Right atrium auricular region (tissue), 2 donors: ENCODE data around the gene SLC48A1. TPM values are rescaled to one million over a fixed set of nuclear protein-coding genes. Genes with fewer than 3 reads are reported as not detected.
A peak's percentile ranks its signal among the peaks of the same experiment; 100 is the strongest.

Source experiments
- DNase-seq: peaks from one replicate; pipeline ENCODE4 v3.0.0-alpha.2; 2019; ENCODE audit warnings: low spot score
- H3K27ac ChIP-seq, 2 donors: fragments of 200-600 bp; sonication (generic); 1 replicate in 1 of 2; 2 replicates in 1 of 2; pipeline ENCODE4 v1.5.1; 2016 to 2019
- H3K27me3 ChIP-seq, 2 donors: fragments of 200-600 bp; sonication (generic); one replicate each; pipeline versions ENCODE4 v1.5.1 to v1.6.0; 2017 to 2019
- H3K36me3 ChIP-seq: fragments of 200-600 bp; sonication (generic); one replicate; pipeline ENCODE4 v1.5.1; 2016
- H3K4me1 ChIP-seq, 2 donors: fragments of 200-600 bp; sonication (generic); one replicate each; pipeline versions ENCODE4 v1.5.1 to v1.6.0; 2017 to 2019
- H3K4me3 ChIP-seq, 2 donors: fragments of 200-600 bp; sonication (generic); 1 replicate in 1 of 2; 2 replicates in 1 of 2; pipeline ENCODE4 v1.5.1; 2017 to 2019; ENCODE audit warnings: mild to moderate bottlenecking in 1 of 2, moderate library complexity in 1 of 2
- H3K9me3 ChIP-seq, 2 donors: fragments of 200-600 bp; sonication (generic); one replicate each; pipeline ENCODE4 v1.5.1; 2019
- total RNA-seq, 2 donors: library from RNA; depleted of rRNA; stranded (reverse); fragments of >200 nt; gene quantifications; one replicate each; pipeline ENCODE4 v1.1.0, GENCODE V29; 2016
- TF ChIP-seq, protein P1 (sequence below), 2 donors: fragments of 200-600 bp; sonication (generic); IDR thresholded peaks; one replicate each; pipeline ENCODE4 v1.5.1; 2019; ENCODE audit warnings: antibody characterized with exemption in 2 of 2

The SLC48A1 gene
- total RNA-seq, 2 donors from 2014 or later = 48.9 to 52.0 TPM

GRCh38 chr12:47740606-47741339 lies 32.3 kb upstream of the SLC48A1 start:
- TF ChIP-seq, protein P1, sequence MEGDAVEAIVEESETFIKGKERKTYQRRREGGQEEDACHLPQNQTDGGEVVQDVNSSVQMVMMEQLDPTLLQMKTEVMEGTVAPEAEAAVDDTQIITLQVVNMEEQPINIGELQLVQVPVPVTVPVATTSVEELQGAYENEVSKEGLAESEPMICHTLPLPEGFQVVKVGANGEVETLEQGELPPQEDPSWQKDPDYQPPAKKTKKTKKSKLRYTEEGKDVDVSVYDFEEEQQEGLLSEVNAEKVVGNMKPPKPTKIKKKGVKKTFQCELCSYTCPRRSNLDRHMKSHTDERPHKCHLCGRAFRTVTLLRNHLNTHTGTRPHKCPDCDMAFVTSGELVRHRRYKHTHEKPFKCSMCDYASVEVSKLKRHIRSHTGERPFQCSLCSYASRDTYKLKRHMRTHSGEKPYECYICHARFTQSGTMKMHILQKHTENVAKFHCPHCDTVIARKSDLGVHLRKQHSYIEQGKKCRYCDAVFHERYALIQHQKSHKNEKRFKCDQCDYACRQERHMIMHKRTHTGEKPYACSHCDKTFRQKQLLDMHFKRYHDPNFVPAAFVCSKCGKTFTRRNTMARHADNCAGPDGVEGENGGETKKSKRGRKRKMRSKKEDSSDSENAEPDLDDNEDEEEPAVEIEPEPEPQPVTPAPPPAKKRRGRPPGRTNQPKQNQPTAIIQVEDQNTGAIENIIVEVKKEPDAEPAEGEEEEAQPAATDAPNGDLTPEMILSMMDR (IDR thresholded peaks at IDR 0.05) = no peak
- Histone ChIP-seq H3K4me3 (no peak overlapping the region), H3K36me3 (no peaks in the 10 kb centered on the region), H3K9me3 (no peaks in the 10 kb centered on the region), H3K27me3 (no peaks in the 10 kb centered on the region), H3K27ac (peak overlapping the region; percentile 41 to 47), H3K4me1 (peaks cover 0 to 73% of the 10 kb centered on the region in 2 donors)
- DNase-seq = no peak

- H3K27ac ChIP-seq = peak overlapping the region; percentile 41 to 47
- peaks cover 0 to 68% of the 10 kb centered on the region in 2 donors for H3K4me1 ChIP-seq
- no peaks in the 10 kb centered on the region for H3K36me3 ChIP-seq
- TF ChIP-seq, protein P1 (IDR thresholded peaks at IDR 0.05) = no peak
- H3K4me3 ChIP-seq = no peak overlapping the region
- H3K27me3 ChIP-seq = no peaks in the 10 kb centered on the region
- DNase-seq = peak; percentile 81
- no peaks in the 10 kb centered on the region for H3K9me3 ChIP-seq
Observed at GRCh38 chr12:47741340-47741703, 31.7 kb upstream of the SLC48A1 start.

DNA sequence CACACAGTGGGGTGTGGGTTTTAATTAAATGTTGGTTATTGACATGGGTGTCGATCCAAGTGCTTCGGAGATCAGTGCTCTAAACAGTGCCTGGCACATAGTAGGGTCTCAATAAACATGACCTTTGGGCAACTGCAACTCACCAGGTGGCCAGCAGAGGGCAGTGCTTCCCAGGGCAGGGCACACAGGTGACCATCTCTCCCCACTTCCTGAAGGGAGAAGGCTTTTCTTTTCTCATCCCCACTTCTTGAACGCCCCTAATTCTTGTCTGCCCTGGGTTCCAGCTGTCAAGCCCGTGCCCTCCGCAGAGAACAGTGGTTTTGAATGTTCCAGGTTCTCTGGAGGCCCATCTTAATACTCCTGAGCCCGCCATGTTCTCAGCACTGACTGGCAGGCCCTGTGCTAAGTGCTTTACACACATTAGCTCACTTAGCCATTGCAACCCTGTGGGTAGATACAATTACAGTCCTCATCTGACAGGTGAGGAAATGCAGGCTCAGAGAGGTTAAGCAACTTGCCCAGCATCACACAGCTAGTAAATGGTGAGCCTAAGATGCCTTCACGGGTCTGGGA lies 30.7 kb upstream of the SLC48A1 start:
- DNase-seq = no peak
- H3K9me3 ChIP-seq = no peaks in the 10 kb centered on the region
- H3K27ac ChIP-seq = no peak overlapping the region
- no peaks in the 10 kb centered on the region for H3K27me3 ChIP-seq
- TF ChIP-seq, protein P1 (IDR thresholded peaks at IDR 0.05) = peak; percentile 91 to 92
- no peaks in the 10 kb centered on the region for H3K36me3 ChIP-seq
- peaks cover 0 to 58% of the 10 kb centered on the region in 2 donors for H3K4me1 ChIP-seq
- no peak overlapping the region for H3K4me3 ChIP-seq

DNA sequence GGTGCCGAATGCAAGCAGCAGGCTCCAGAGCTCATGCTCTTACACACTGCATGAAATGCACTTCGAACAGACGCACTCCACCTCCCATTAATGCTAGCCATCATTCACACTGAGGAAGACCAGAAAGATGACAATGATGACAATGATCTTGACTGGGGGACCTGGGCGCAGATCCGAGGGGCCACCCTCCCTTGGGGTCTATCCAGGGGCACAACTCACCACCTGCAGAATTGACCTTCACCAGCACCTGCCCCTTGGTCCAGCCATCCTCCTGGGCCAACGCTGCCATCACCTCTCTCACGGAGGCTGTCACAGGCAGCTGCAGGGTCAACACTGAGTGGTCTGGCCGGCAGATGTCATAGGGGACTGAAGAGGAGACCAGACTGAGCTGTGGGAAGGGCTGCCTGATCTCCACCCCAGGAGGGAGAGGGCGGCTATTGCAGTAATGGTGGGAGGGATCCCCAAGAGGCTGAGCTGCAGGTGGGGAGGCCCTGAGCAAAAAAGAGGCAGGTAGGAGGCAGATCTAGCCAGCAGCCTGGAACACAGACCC lies 29.7 kb upstream of the SLC48A1 start:
- DNase-seq = no peak
- Histone ChIP-seq H3K4me1 (peaks cover 0 to 48% of the 10 kb centered on the region in 2 donors), H3K9me3 (no peaks in the 10 kb centered on the region), H3K4me3 (no peak overlapping the region), H3K27me3 (no peaks in the 10 kb centered on the region), H3K36me3 (no peaks in the 10 kb centered on the region), H3K27ac (no peak overlapping the region)
- TF ChIP-seq, protein P1 (IDR thresholded peaks at IDR 0.05) = no peak

DNA sequence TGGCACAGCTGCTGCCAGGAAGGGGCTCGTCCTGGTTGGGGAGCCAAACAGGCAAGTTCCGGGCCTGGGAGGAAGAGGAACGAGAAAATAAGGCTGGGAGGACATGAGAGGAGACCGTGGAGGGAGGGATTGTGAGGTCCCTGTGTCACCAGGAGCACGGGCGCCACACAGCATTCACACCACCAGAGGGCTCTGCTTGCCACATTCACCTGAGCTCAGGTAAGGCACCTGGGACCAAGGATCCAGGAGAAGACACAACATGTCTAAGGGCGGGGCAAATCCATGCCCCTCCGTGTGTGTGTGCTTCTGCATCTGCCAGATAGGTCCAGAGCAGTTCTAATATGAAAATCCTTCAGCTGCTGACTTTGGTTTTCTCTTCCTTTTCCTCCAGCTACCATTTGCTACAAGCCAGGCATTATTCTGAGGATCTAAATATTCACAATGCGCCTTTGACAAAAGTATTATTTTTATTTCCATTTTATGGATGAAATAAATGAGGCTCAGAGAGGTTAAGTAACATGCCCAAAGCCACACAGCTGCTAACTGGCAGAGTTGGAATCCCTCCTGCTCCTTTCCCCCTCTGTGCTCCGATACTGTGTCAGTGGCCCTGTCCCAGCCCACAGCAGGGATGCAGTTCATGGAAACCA lies 28.9 kb upstream of the SLC48A1 start:
- H3K4me1 ChIP-seq = peaks cover 0 to 41% of the 10 kb centered on the region in 2 donors
- H3K9me3 ChIP-seq = no peaks in the 10 kb centered on the region
- H3K4me3 ChIP-seq = no peak overlapping the region
- H3K36me3 ChIP-seq = no peaks in the 10 kb centered on the region
- no peak overlapping the region for H3K27ac ChIP-seq
- TF ChIP-seq, protein P1 (IDR thresholded peaks at IDR 0.05) = peak in 1 of 2 donors; percentile 47
- DNase-seq = no peak
- no peaks in the 10 kb centered on the region for H3K27me3 ChIP-seq
